Keratinocyte (primary cell): ENCODE results near the gene OR4D9. TPM values are rescaled to one million over a fixed set of nuclear protein-coding genes. Genes with fewer than 3 reads are reported as not detected.

Source experiments
- DNase-seq: peaks from one replicate; pipeline ENCODE4 v3.0.0-alpha.2; 2011; ENCODE audit warnings: low read depth, missing footprints, low spot score
- FAIRE-seq: peaks from 2 replicates; lab custom pipeline; 2011; peaks lifted over from hg19 to GRCh38; lab: Jason Lieb, UNC
- H2AFZ ChIP-seq: 2 replicates; pipeline ENCODE4 v1.6.0; 2012; ENCODE audit warnings: low read length, control low read depth, inconsistent platforms; ENCODE audit not compliant: control insufficient read depth
- H3K27ac ChIP-seq: 2 replicates; pipeline ENCODE4 v1.5.1; 2011; ENCODE audit warnings: low read length; ENCODE audit not compliant: control insufficient read depth, insufficient read depth
- H3K27me3 ChIP-seq: 3 replicates; pipeline ENCODE4 v1.6.0; 2011; ENCODE audit warnings: low read length; ENCODE audit not compliant: control insufficient read depth, insufficient read depth; ENCODE audit errors: extremely low read depth
- H3K36me3 ChIP-seq, 2 experiments: 2 replicates in 1 of 2; 3 replicates in 1 of 2; pipeline ENCODE4 v1.5.1; 2011; ENCODE audit warnings: low read length in 2 of 2, mild to moderate bottlenecking in 1 of 2; ENCODE audit not compliant: control insufficient read depth in 2 of 2, insufficient read depth in 2 of 2; ENCODE audit errors: extremely low read depth in 1 of 2
- H3K4me1 ChIP-seq: 3 replicates; pipeline ENCODE4 v1.5.1; 2011; ENCODE audit warnings: low read length; ENCODE audit not compliant: control insufficient read depth, insufficient read depth; ENCODE audit errors: extremely low read depth
- H3K4me2 ChIP-seq: 3 replicates; pipeline ENCODE4 v1.6.0; 2011; ENCODE audit warnings: low read depth, low read length; ENCODE audit not compliant: control insufficient read depth, insufficient read depth; ENCODE audit errors: extremely low read depth
- H3K4me3 ChIP-seq, 3 experiments: fragments of 200-600 bp in 1 of 3; sonication (generic) in 1 of 3; 2 replicates in 2 of 3; 3 replicates in 1 of 3; pipeline ENCODE4 v1.5.1; 2011 to 2016; ENCODE audit warnings: low read length in 3 of 3, mild to moderate bottlenecking in 3 of 3, control low read depth in 2 of 3, inconsistent platforms in 1 of 3, low read depth in 1 of 3, mixed read lengths in 1 of 3, mixed run types in 1 of 3, moderate library complexity in 1 of 3; ENCODE audit not compliant: control insufficient read depth in 2 of 3, insufficient read depth in 2 of 3; ENCODE audit errors: extremely low read depth in 1 of 3
- H3K79me2 ChIP-seq: 2 replicates; pipeline ENCODE4 v1.6.0; 2012; ENCODE audit warnings: low read length; ENCODE audit not compliant: control insufficient read depth, insufficient read depth
- H3K9ac ChIP-seq: 3 replicates; pipeline ENCODE4 v1.6.0; 2011; ENCODE audit warnings: low read length; ENCODE audit not compliant: control insufficient read depth, insufficient read depth; ENCODE audit errors: extremely low read depth
- H3K9me1 ChIP-seq: 3 replicates; pipeline ENCODE4 v1.6.0; 2011; ENCODE audit warnings: low read length; ENCODE audit not compliant: control insufficient read depth, insufficient read depth; ENCODE audit errors: extremely low read depth
- H3K9me3 ChIP-seq: 2 replicates; pipeline ENCODE4 v1.5.1; 2012; ENCODE audit warnings: low read depth, low read length; ENCODE audit not compliant: control insufficient read depth
- H4K20me1 ChIP-seq: 3 replicates; pipeline ENCODE4 v1.6.0; 2011; ENCODE audit warnings: low read length; ENCODE audit not compliant: control insufficient read depth, insufficient read depth; ENCODE audit errors: extremely low read depth
- CTCF ChIP-seq, 3 experiments: IDR thresholded peaks in 1 of 3; conservative IDR thresholded peaks in 1 of 3; optimal IDR thresholded peaks in 1 of 3; 2 replicates in 2 of 3; 3 replicates in 1 of 3; pipeline versions ENCODE3 to v1.5.1; 2011; ENCODE audit warnings: low read length in 3 of 3, mild to moderate bottlenecking in 3 of 3, moderate library complexity in 2 of 3, control low read depth in 1 of 3, inconsistent platforms in 1 of 3; ENCODE audit not compliant: insufficient read depth in 2 of 3; ENCODE audit errors: extremely low read depth in 1 of 3
- EZH2 ChIP-seq: IDR thresholded peaks from one replicate; pipeline ENCODE4 v1.6.1; 2012; ENCODE audit warnings: inconsistent platforms, mild to moderate bottlenecking, low read length, moderate library complexity
- dilution Hi-C: fragments of 300-500 bp; cut with MboI; formaldehyde crosslinking; loops from one replicate; pipeline ENCODE4 v1.7.0; 2020; ENCODE audit warnings: low sequenced_read_pairs; ENCODE audit not compliant: extremely low pct_ligation_motif_present
- polyA plus RNA-seq, 5 experiments: library from polyadenylated mRNA; depleted of rRNA in 3 of 5; stranded (reverse) in 3 of 5; stranded (forward) in 1 of 5; unstranded in 1 of 5; fragments of >200 nt; gene quantifications; 1 replicate in 1 of 5; 2 replicates in 3 of 5; 3 replicates in 1 of 5; pipeline versions ENCODE4 v1.2.1 to v1.2.3, GENCODE V29; 2011 to 2012; ENCODE audit warnings: missing spikeins in 2 of 5, low read depth in 1 of 5, low replicate concordance in 1 of 5

Gene OR4D9
- polyA plus RNA-seq, 1 donor (not counting 4 experiments of a cell fraction or from before 2014, with no cell fraction given): not detected

DNA sequence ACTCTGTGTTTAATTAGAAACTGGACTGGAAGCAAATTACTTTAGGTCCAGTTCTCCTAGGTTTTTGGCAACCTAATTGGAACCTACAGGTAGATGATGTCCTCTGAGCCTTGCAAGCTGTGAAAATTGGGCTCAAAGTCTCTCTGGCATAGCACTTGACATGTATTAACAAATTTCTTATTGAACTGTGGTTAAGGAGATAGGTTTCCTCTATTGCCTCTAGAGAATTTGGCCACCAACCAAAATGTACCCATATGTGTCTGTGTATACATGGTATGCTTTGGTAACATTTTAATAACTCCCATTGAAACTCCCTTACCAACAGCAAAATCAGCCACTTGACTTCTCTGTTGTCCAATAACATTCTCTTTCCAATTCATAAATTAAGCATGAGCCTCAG is 38.3 kb upstream of the OR4D9 start, which contains the start of gene OR4D10:
TSS of gene OR4D10 (plus strand) at position 301 of the 400 bp plus-strand sequence. CDS start 4,115 bp downstream, outside the sequence.
- Histone ChIP-seq H3K4me3 (no peak within 1 kb of the TSS), H4K20me1 (no peaks in the 10 kb centered on the region), H3K27ac (no peak within 1 kb of the TSS), H3K9me3 (no peaks in the 10 kb centered on the region), H3K9ac (no peak within 1 kb of the TSS), H3K79me2 (no peaks in the 10 kb centered on the region), H3K4me1 (no peaks in the 10 kb centered on the region), H2AFZ (no peak within 1 kb of the TSS), H3K4me2 (no peak within 1 kb of the TSS), H3K36me3 (no peaks in the 10 kb centered on the region), H3K9me1 (no peaks in the 10 kb centered on the region), H3K27me3 (no peaks in the 10 kb centered on the region)
- TF ChIP-seq CTCF (optimal IDR thresholded peaks at IDR 0.05 in 1 of 3, IDR thresholded peaks at IDR 0.05 in 1 of 3, conservative IDR thresholded peaks at IDR 0.05 in 1 of 3; ENCODE audit: extremely low read depth in 1 of 3, insufficient read depth in 2 of 3, low read length in 3 of 3) (no peak), EZH2 (no peak)
- DNase-seq (no peak), FAIRE-seq (no peak)
- dilution Hi-C loops: no loop called here

- Histone ChIP-seq H3K4me1 (no peaks in the 10 kb centered on the region), H3K9me3 (no peaks in the 10 kb centered on the region), H3K9me1 (no peaks in the 10 kb centered on the region), H3K36me3 (no peaks in the 10 kb centered on the region), H2AFZ (no peak overlapping the region), H4K20me1 (no peaks in the 10 kb centered on the region), H3K4me3 (no peak overlapping the region), H3K79me2 (no peaks in the 10 kb centered on the region), H3K27me3 (no peaks in the 10 kb centered on the region), H3K27ac (no peak overlapping the region), H3K9ac (no peak overlapping the region), H3K4me2 (no peak overlapping the region)
- no peak for DNase-seq
- no peak for FAIRE-seq
- dilution Hi-C loops: no loop called here
- TF ChIP-seq EZH2 (no peak), CTCF (optimal IDR thresholded peaks at IDR 0.05 in 1 of 3, IDR thresholded peaks at IDR 0.05 in 1 of 3, conservative IDR thresholded peaks at IDR 0.05 in 1 of 3; ENCODE audit: extremely low read depth in 1 of 3, insufficient read depth in 2 of 3, low read length in 3 of 3) (no peak)
Measured at GRCh38 chr11:59475176-59475575, 36.2 kb upstream of the OR4D9 start.
